ENCODE data around the gene MAP7.
"Not testable (repeated sequence)": the region's sequence is repeated elsewhere in the genome, so short reads cannot be mapped to it uniquely, and the experiment has no call there.

The MAP7 gene

GRCh38 chr6:136550330-136551071 is at the start of gene MAP7:
TSS of gene MAP7 (minus strand) at chr6:136550422. CDS start at chr6:136550408, 14 bp downstream.
- peak; percentile 67 for DNase-seq

- DNase-seq, result no peak
Measured at GRCh38 chr6:136599329-136600011, 49.2 kb upstream of the MAP7 start.

GRCh38 chr6:136598048-136598447 is 47.8 kb upstream of the MAP7 start:
- no peak for DNase-seq

GRCh38 chr6:136594671-136595070 is 44.4 kb upstream of the MAP7 start:
- DNase-seq, result no peak

GRCh38 chr6:136593748-136594490 is 43.7 kb upstream of the MAP7 start:
- peak; percentile 53 for DNase-seq

GRCh38 chr6:136592930-136593673 is 42.9 kb upstream of the MAP7 start:
- no peak for DNase-seq

- no peak for DNase-seq
Measured at GRCh38 chr6:136591617-136592016, 41.4 kb upstream of the MAP7 start.

GRCh38 chr6:136590846-136591245 is 40.6 kb upstream of the MAP7 start:
- DNase-seq, result not testable (repeated sequence)

GRCh38 chr6:136587527-136587926 is 37.3 kb upstream of the MAP7 start:
- no peak for DNase-seq

GRCh38 chr6:136586295-136586694 is 36.1 kb upstream of the MAP7 start:
- no peak for DNase-seq

GRCh38 chr6:136585523-136585922 is 35.3 kb upstream of the MAP7 start:
- not testable (repeated sequence) for DNase-seq

GRCh38 chr6:136584290-136584689 is 34.1 kb upstream of the MAP7 start:
- not testable (repeated sequence) for DNase-seq

GRCh38 chr6:136582711-136583471 is 32.7 kb upstream of the MAP7 start:
- no peak for DNase-seq

GRCh38 chr6:136579800-136580199 is 29.6 kb upstream of the MAP7 start:
- DNase-seq, result no peak

GRCh38 chr6:136576821-136577220 is 26.6 kb upstream of the MAP7 start:
- DNase-seq, result no peak

- no peak for DNase-seq
Measured at GRCh38 chr6:136571496-136571895, 21.3 kb upstream of the MAP7 start.

- no peak for DNase-seq
Measured at GRCh38 chr6:136571065-136571464, 20.8 kb upstream of the MAP7 start.

- DNase-seq, result no peak
Measured at GRCh38 chr6:136568129-136568528, 17.9 kb upstream of the MAP7 start.

GRCh38 chr6:136567688-136568087 is 17.5 kb upstream of the MAP7 start:
- DNase-seq, result no peak

GRCh38 chr6:136566851-136567250 is 16.6 kb upstream of the MAP7 start:
- no peak for DNase-seq

GRCh38 chr6:136566007-136566487 is 15.8 kb upstream of the MAP7 start:
- no peak for DNase-seq

- DNase-seq, result no peak
Measured at GRCh38 chr6:136564180-136564579, 14.0 kb upstream of the MAP7 start.
